HG02763 (cell line): ENCODE results near the gene GRAMD1B.
"Not testable (repeated sequence)": the region's sequence is repeated elsewhere in the genome, so short reads cannot be mapped to it uniquely, and the experiment has no call there.

ENCODE experiments used
- ATAC-seq: cut with Tn5 transposase; IDR thresholded peaks from one replicate; pipeline ENCODE4 v1.9.1; 2021; ENCODE audit warnings: mild to moderate bottlenecking, moderate library complexity; ENCODE audit not compliant: unreplicated experiment

The GRAMD1B gene

DNA sequence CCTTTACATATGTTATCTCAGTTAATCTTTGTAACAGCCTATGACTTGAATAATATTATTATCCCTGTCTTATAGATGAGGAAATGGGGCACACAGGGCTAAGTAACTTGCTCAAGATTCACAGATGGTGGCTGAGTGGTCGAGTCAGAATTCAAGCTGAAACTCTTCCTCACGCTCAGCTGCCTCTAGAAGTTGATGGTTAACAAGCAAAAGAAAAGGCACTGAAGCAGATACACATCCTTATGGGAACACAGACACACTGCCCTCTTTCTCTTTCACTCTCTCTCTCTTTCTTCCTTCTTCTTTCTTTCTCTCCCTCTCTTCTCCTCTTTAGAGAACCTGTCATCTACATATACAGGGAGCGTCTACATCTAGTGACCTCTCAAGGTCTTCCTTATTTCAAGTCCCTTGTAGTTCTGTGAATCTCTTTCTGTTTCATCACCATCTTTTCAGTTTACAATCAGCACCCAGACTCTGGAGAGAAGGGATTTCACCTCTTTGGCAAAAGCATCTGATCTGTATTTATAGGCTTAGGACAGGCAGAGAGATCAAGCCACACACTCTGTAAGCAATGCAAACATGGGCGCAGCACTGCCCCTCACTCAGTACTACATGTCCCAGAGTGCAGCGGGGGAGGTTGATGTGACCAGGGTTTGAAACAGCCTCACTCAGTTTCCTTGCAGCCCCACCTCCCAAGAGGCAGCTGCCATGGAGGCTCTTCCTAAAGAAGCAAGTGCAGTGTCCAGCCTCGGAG, 75.7 kb downstream of the GRAMD1B start:
- ATAC-seq: peak; percentile 67

DNA sequence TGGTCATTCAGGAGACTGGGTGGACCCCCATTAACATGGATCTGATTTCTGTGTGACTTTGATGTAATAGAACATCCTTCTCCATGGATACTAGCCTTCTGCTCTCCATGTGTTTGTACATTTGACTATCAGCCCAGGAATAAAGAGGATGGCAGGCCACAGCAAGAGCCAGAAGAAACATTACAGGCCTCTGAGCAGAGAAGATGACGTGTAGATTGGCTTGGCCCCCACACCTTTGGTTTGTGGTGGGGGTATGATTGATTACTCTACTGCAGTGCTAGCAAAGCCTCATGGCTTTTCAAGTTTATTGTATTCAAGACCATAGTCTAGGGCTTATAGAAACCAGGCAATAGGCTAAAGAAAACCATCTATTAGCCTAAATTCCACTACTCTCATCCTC, 77.0 kb downstream of the GRAMD1B start:
- ATAC-seq: no peak

DNA sequence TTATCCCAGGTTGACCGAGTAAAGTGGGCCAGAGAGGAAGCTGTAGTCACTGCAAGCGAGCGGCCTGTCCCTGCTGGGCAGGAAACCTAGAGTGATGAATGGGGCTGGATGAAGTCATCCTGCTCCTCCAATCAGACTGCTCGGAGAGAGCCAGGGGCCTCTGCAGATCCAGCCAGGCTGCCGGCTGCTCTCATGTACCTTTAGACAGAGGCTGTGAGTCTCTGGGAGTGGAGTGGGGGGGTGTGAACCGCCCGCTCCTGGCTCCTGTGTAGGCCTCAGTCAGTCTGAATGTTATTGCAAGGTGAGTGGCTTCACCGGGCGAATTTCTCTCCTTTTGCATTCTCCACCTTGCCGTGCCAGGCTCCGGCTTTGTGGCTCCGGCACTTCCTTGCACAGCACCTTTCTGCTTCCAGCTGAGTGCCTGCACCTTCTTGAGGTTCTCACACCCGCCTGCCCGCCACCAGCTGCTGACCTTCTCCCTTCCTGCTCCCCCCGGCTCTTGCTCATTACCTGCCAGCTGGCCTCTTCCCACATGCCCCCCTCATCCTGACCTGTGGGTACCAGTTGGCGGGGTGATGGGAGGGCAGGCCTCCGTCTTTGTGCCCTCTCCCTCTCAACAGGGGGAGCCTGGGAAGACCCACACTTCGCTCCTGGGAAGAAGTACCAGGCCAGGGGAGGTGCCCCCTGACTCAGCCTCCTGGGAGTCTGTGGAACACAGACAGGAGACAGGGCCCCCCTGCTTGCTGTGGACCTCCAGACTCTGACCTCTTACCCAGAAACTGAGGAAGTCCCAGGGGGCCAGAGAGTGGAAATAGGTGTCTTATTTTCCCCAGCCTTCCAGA, 79.9 kb downstream of the GRAMD1B start:
- ATAC-seq: no peak

GRCh38 chr11:123510579-123510905, 80.5 kb downstream of the GRAMD1B start:
- ATAC-seq: no peak

DNA sequence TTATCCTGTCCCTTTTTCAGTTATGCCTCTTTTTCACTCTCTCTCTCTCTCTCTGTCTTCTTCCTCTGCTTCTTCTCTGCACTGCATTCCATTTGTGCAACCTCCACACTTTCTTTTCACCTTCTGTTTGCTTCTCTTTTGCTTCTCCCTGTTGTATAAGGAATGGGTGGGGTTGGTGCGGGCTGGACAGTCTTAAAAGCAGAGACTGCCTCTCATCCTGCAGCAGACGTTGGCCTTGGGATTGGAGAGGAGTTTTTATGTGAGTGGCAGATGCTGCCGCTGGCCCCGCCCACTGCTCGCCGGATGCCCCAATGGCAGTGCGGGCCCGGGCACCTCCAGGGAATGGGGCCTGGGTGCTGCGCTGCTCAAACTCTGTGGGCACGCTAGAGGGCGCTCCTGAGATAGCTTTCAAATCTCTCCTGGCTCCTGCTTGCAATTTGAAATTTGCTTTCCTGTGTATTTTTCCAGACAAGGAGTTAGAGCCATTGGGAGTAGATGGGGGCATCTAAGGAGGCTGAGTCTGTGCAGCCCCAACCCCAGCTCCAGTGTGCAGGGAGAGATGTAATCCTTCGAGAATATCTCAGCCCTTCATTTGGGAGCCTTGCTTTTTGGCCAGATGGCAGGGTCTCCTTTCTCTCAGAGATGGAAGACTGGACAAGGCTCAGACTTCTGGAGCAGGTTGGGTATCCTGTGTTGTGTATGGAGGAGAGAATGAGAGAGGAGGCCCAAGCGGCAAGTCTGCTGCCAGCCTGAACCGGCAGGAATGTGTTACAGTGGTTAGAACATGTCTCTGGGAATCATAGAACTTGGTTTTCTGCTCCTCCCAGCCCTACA, 81.2 kb downstream of the GRAMD1B start:
- peak; percentile 79 for ATAC-seq

DNA sequence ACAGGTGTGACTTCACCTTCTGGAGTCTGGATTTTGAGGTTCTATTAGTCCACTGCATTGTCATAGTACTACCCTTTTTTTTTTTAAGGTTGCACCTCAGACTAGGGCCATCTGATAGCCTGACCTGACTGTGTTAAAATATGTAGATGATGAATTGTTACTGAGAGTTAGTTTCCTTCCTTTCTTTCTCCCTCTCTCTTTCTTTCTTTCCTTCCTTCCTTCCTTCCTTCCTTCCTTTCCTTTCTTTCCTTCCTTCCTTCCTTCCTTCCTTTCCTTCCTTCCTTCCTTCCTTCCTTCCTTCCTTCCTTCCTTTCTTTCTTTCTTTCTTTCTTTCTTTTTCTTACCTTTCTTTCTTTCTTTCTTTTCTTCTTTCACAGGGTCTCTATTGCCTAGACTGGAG, 83.2 kb downstream of the GRAMD1B start:
- not testable (repeated sequence) for ATAC-seq

GRCh38 chr11:123516238-123516637, 86.2 kb downstream of the GRAMD1B start:
- no peak for ATAC-seq

GRCh38 chr11:123517559-123518364, 87.7 kb downstream of the GRAMD1B start:
- ATAC-seq: peak; percentile 45

DNA sequence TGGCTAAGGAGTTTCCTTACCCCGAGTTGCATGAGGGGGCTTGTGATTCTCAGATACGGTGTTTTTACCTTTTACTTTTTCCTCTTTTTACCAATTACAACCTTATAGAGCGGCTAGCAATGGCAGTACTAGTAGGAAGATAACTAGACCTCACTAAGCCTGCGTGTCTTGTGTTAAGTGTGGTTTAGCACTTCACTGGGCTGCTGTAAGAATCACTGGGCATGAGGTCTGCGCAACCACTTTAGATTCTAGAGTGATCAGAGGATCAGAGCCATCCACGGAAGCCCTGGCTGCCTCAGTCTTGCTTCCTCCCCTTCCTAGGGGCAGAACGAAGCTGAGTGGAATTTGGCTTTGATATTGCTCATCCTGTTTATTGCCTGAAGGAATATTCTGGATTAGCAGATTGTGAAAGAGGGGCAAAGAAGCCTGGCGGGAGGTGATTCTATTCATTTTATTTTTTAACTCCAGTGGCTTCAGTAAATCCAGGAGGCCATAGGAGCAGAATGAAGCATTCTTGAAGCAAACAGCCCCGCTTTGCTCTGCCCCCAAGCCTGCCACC, 88.5 kb downstream of the GRAMD1B start:
- ATAC-seq: no peak

DNA sequence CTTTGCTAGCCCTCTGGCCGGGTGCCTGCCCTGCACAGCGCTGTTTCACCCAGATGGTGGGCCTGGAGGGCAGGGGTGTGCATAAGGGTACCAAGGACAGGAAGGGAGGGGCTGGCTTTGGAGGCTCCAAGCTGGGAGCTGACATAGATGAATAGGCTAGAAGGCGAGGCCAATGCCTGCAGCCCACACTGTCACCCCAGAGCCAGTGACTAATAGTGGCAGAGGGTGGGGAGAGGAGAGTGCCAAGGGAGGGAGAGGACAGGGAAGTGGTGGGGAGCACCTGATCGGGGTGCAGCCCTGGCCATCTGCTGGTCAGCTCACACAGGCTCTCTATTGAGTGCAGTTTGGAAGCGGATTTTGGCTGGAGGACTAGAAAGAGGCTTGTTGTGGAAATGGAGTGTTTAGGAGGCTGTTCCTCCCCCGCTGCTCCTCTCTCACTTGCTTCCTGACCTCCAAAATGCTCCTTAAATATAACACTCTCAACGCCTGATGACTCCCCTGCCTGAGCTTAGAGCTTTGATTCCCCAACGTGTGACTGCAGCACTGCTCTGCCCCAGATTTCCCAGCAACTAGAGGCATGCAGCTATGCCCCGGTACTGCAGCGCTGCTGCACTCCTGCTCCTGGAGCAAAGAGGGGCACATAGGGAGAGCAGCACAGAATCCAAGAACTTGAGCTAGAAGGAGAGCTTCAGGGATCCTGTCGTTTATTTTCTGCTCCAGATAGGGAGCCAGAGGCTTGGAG, 89.2 kb downstream of the GRAMD1B start:
- no peak for ATAC-seq

DNA sequence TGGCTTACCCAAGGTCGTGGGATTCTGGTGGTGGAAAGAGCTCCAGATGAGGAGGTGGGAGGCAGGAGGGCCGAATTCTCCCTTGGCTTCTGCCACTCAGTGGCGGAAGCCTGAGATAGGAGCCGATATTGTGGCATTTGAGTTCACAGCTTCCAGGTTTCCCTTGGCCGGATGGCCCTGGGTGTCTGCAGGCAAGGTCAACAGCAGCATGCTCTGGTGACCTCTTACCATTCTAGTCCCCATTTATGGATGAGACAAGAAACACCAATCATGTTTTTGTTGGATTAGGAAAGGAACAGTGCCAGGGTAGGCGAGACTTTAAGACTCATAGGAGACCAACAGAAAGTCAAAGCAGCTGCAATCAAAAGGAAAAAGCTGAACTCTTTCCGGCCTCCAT, 89.7 kb downstream of the GRAMD1B start:
- ATAC-seq: no peak

GRCh38 chr11:123520476-123520875, 90.4 kb downstream of the GRAMD1B start:
- ATAC-seq: not testable (repeated sequence)

DNA sequence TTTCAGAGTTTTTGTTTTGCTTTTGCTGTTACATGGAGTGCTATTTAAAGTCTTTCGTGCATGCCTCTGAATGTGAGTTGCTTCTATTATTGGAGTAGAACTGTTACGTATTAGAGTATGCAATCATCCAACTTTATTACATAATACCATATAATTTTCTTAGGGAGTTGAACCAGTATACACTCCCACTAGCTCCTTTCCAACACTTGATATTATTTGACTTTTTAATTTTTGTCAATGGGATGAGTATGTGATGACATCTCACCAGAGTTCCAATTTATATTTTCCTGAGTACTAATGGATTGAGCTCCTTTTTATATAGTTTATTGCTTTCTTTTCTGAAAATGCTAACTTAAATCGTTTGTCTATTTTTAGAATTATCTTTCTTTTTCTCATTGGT, 90.9 kb downstream of the GRAMD1B start:
- ATAC-seq: no peak

DNA sequence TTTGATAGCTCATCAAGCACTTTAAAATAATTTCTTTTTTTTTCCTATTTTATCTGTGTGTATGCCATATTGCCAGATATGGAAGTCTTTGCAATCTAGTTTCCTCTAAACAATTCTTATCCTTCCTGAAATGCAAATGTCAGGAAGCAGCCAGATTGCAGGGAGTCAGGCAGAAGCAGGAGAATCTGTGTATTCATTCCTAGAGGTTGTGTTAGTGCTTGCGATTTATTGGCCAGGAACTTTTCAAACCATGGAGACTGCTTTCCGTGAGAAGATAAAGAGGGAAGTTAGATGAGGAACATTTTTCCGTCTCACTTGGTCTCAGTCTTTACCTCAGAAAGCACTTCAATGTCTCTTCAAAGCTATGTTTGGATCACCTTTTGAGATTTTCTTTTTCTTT, 91.9 kb downstream of the GRAMD1B start:
- no peak for ATAC-seq

- ATAC-seq: no peak
These were observed 93.5 kb downstream of the GRAMD1B start for GRCh38 chr11:123523539-123523938.

- ATAC-seq: no peak
These were observed 95.0 kb downstream of the GRAMD1B start for GRCh38 chr11:123525097-123525496.

DNA sequence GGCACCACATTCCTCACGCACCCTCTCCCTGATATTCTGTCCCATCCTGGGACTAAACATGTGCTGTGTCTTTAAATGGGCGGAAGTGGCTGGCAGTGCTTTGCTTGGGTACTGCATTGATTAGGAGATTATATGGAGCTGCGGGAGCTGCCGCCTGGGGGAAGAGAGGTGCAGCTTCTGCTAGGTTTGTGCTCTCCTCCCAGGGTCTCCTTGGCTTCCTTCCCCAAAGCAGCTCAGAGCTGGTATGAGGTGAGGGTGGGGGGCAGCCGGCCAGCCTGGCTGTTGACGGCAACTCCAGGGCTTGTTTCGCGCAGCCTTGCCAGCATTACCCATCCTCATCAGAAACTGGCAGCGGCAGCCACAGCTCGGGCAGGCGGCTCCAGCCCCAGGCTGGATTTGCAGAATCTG, 95.4 kb downstream of the GRAMD1B start:
- no peak for ATAC-seq

- no peak for ATAC-seq
These were observed 96.1 kb downstream of the GRAMD1B start for GRCh38 chr11:123526027-123526805.

DNA sequence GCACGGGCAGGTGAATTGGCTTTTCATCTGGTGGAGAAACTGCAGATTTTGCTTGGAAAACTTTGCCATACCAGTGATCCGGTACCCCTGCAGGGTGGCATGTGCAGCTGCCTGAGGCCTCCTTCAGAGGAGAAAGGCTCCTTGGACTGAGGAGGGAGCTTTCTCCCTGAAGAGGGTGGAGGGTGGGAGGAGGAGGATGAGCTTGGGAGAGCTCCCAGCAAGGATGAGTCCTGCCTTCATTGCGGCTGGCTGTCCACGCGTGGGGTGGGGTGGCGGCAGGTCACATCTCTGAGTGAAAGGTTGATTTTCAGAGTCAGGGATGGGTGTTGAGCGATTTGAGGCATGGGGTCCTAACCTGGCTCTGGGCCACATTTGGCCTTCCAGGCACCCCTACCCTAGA, 96.8 kb downstream of the GRAMD1B start:
- no peak for ATAC-seq
